HG02885 (cell line): ENCODE data around the gene TSPO2.
"Not testable (repeated sequence)": the region's sequence is repeated elsewhere in the genome, so short reads cannot be mapped to it uniquely, and the experiment has no call there.

Experiments used
- ATAC-seq: cut with Tn5 transposase; IDR thresholded peaks from one replicate; pipeline ENCODE4 v1.9.1; 2021; ENCODE audit warnings: mild to moderate bottlenecking; ENCODE audit not compliant: unreplicated experiment, poor library complexity

The TSPO2 gene

GRCh38 chr6:41042226-41043055, at the start of gene TSPO2:
TSPO2 (plus strand) TSS chr6:41042467; CDS start chr6:41042986, 519 bp downstream.
- ATAC-seq, result no peak

- no peak for ATAC-seq
Measured at GRCh38 chr6:40992746-40993145, 49.5 kb upstream of the TSPO2 start.

GRCh38 chr6:40996591-40997233, 45.6 kb upstream of the TSPO2 start:
- ATAC-seq, result no peak

GRCh38 chr6:40997234-40997957, 44.9 kb upstream of the TSPO2 start:
- no peak for ATAC-seq

- ATAC-seq, result no peak
Measured at GRCh38 chr6:40998661-40999060, 43.6 kb upstream of the TSPO2 start.

GRCh38 chr6:40999569-40999968, 42.7 kb upstream of the TSPO2 start:
- no peak for ATAC-seq

- ATAC-seq, result no peak
Measured at GRCh38 chr6:41000248-41000647, 42.0 kb upstream of the TSPO2 start.

GRCh38 chr6:41002168-41002567, 40.1 kb upstream of the TSPO2 start:
- no peak for ATAC-seq

- peak; percentile 62 for ATAC-seq
Measured at GRCh38 chr6:41006217-41006616, 36.0 kb upstream of the TSPO2 start.

GRCh38 chr6:41006980-41007379, 35.3 kb upstream of the TSPO2 start:
- ATAC-seq, result not testable (repeated sequence)

GRCh38 chr6:41008011-41008410, 34.3 kb upstream of the TSPO2 start:
- ATAC-seq, result no peak

- ATAC-seq, result no peak
Measured at GRCh38 chr6:41009669-41010068, 32.6 kb upstream of the TSPO2 start.

- ATAC-seq, result no peak
Measured at GRCh38 chr6:41011673-41012072, 30.6 kb upstream of the TSPO2 start.

GRCh38 chr6:41013466-41014153, 28.7 kb upstream of the TSPO2 start:
- ATAC-seq, result no peak

GRCh38 chr6:41014780-41015179, 27.5 kb upstream of the TSPO2 start:
- no peak for ATAC-seq

GRCh38 chr6:41015860-41016259, 26.4 kb upstream of the TSPO2 start:
- not testable (repeated sequence) for ATAC-seq

GRCh38 chr6:41017663-41018062, 24.6 kb upstream of the TSPO2 start:
- ATAC-seq, result no peak

GRCh38 chr6:41021832-41022231, 20.4 kb upstream of the TSPO2 start:
- ATAC-seq, result no peak

- ATAC-seq, result no peak
Measured at GRCh38 chr6:41022294-41022693, 20.0 kb upstream of the TSPO2 start.

- ATAC-seq, result no peak
Measured at GRCh38 chr6:41023114-41023513, 19.2 kb upstream of the TSPO2 start.
